Stimulated activated naive B cell treated with anti-CD40 and anti-IgM and Interleukin-4, amounts not matched to agents 10 μg/mL and 1 μg/mL and 100 μg/mL, for 72 hours (primary cell): ENCODE measurements around the gene ELAVL2.

Experiments
- ATAC-seq, 2 donors: fragments of 150-1000 bp; cut with Tn5 transposase; replicated peaks; 2 replicates each; pipeline ENCODE4 v1.10.0; 2021; ENCODE audit warnings: moderate library complexity in 1 of 2
- DNase-seq: peaks from one replicate; pipeline ENCODE4 v3.0.0; 2021
- H3K27ac Mint-ChIP-seq: one replicate; pipeline ENCODE4 v1.8.0; 2022; ENCODE audit warnings: mild to moderate bottlenecking, mixed read lengths
- H3K27me3 Mint-ChIP-seq, 2 donors: one replicate each; pipeline ENCODE4 v1.8.0; 2022; ENCODE audit warnings: mixed read lengths in 2 of 2
- H3K36me3 Mint-ChIP-seq, 2 donors: one replicate each; pipeline ENCODE4 v1.8.0; 2022; ENCODE audit warnings: mixed read lengths in 2 of 2, mild to moderate bottlenecking in 1 of 2
- H3K4me1 Mint-ChIP-seq, 2 donors: one replicate each; pipeline ENCODE4 v1.8.0; 2022; ENCODE audit warnings: mixed read lengths in 2 of 2, mild to moderate bottlenecking in 1 of 2
- H3K4me3 Mint-ChIP-seq, 2 donors: one replicate each; pipeline ENCODE4 v1.8.0; 2022; ENCODE audit warnings: mild to moderate bottlenecking in 2 of 2, mixed read lengths in 2 of 2, moderate library complexity in 1 of 2
- H3K9me3 Mint-ChIP-seq, 2 donors: one replicate each; pipeline ENCODE4 v1.8.0; 2022; ENCODE audit warnings: mixed read lengths in 2 of 2, mild to moderate bottlenecking in 1 of 2

The ELAVL2 gene

DNA sequence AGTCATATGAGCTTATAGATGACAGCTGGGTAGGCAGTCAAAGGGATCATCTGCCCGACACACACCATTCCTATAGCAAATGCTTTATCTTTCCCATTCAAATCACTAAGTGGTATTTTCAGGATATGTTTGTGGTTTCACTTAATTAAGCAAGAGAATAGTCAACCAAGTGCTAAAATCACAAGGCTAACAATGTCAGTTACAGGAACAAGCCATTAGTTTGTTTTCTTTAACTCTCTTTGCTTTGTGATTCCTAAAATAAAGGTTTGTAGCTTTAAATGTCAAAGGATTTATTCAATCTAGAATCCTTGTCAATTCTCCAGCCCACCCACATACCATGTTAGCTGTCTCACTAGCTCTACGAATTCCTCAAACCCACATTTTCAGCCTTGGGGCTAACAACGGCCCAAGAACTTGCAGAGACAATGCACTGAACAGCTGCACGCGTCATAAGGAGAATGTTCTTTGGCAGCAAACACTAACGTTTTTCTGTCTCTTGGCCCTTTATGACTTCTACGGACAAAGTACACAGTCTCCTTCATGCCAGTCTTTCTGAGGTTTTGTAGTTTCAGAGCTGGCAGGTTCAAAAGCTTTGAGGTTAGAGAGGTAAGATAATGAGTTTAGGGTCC is 56.6 kb downstream of the ELAVL2 start:
- no peak overlapping the region for H3K27ac Mint-ChIP-seq
- no peaks in the 10 kb centered on the region for H3K27me3 Mint-ChIP-seq
- no peak for DNase-seq
- H3K4me1 Mint-ChIP-seq: no peaks in the 10 kb centered on the region
- H3K9me3 Mint-ChIP-seq: peaks cover 0 to 3% of the 10 kb centered on the region in 2 donors
- no peak for ATAC-seq
- H3K4me3 Mint-ChIP-seq: no peak overlapping the region
- no peaks in the 10 kb centered on the region for H3K36me3 Mint-ChIP-seq

DNA sequence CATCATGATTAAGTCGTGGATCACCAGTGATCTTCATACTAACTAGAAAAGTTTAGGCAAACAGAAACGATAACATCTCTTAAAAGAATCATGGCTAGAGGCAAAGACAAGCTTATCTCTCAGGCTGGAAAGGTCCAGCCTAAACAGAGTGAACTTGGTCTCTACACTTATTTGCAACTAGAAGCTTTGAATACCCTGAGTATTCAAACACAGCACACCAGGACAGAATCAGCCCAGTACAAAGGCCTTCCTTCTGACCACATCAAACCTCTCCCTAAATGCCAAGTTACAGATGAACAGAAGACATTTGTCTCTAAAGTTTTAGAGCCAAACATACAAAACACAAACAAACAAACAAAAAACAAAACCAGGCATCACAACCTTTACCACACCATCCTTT is 57.2 kb downstream of the ELAVL2 start:
- Mint-ChIP-seq H3K27me3 (no peaks in the 10 kb centered on the region), H3K4me1 (no peaks in the 10 kb centered on the region), H3K4me3 (no peak overlapping the region), H3K36me3 (no peaks in the 10 kb centered on the region), H3K27ac (no peak overlapping the region), H3K9me3 (peaks cover 0 to 3% of the 10 kb centered on the region in 2 donors)
- ATAC-seq: no peak
- DNase-seq: no peak

DNA sequence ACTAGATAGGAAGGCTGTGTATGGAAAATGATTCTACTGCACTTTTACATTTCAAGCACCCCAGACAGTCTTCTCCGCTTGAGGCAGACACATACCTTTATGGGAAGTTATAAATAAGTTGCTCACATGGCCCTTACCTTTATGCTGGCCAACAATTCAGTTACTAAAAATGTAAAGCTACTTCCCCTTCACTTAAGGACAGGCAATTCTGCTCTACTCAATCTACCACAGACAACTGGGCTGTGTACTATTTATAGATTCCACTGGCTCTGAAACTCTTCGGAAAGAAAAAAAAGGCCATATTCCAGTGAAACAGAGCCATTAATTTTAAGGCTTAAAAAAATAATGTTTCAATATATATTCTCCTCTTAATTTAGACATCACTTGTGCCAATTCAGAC is 59.4 kb downstream of the ELAVL2 start:
- Mint-ChIP-seq H3K4me3 (no peak overlapping the region), H3K36me3 (no peaks in the 10 kb centered on the region), H3K27me3 (no peaks in the 10 kb centered on the region), H3K4me1 (no peaks in the 10 kb centered on the region), H3K27ac (no peak overlapping the region), H3K9me3 (peaks cover 4% of the 10 kb centered on the region in 2 donors)
- DNase-seq (no peak), ATAC-seq (no peak)

DNA sequence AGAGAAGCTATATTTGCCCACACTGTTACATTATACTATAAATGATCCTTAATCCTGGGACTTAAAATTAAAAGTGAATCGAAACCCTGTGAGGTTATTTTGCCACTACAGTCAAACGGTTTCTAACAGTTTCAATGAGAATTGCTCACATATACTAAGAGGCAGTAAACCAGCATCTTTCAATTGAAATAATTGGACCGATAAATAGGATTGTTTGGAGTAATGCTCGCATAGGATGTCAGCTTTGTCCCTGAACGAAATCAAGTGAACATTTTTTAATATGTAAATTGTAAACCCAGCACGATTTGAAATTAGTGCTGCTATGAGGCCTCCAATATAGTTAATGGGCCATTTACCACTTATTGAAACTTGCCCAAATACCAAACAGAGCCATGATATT is 60.5 kb downstream of the ELAVL2 start:
- ATAC-seq: no peak
- no peaks in the 10 kb centered on the region for H3K36me3 Mint-ChIP-seq
- DNase-seq: no peak
- H3K4me1 Mint-ChIP-seq: no peaks in the 10 kb centered on the region
- H3K4me3 Mint-ChIP-seq: no peak overlapping the region
- peaks cover 4% of the 10 kb centered on the region in 2 donors for H3K9me3 Mint-ChIP-seq
- no peak overlapping the region for H3K27ac Mint-ChIP-seq
- H3K27me3 Mint-ChIP-seq: no peaks in the 10 kb centered on the region

DNA sequence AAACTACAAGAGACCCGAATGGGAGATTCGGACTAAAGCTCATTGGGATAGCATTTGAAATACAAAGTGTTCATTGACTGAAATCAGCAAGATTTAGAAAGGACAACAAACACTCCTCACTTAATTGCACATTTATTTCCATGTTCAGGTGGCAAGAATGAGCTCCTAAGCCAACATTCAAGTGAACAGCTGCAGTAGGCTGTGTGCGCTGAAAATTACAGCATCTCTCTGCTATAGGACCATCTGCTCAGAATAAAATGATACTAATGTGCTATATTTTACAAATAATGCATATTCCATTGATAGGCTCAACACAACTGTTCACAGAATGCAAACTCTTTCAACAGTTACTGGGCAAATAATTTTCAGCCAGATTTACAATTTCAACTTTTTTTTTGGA is 61.8 kb downstream of the ELAVL2 start:
- H3K27ac Mint-ChIP-seq: no peak overlapping the region

DNA sequence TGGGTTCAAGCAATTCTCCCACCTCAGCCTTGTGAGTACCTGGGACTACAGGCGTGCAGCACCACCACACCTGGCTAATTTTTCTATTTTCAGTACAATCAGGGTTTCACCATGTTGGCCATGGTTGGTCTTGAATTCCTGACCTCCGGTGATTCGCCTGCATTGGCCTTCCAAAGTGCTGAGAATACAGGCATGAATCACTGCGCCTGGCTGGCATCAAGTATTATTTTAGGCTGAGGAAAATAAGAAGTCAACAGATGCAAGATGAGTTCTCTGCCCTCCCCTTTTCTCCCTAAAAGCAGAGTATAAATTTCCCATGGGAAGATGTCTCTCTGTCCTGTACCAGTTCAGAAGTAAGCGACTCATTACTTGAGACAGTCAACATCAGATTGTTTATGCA is 71.5 kb downstream of the ELAVL2 start:
- no peaks in the 10 kb centered on the region for H3K4me1 Mint-ChIP-seq
- H3K36me3 Mint-ChIP-seq: no peaks in the 10 kb centered on the region
- H3K27me3 Mint-ChIP-seq: no peaks in the 10 kb centered on the region
- ATAC-seq (no peak), DNase-seq (no peak)
- peaks cover 0 to 4% of the 10 kb centered on the region in 2 donors for H3K9me3 Mint-ChIP-seq
- H3K4me3 Mint-ChIP-seq: no peak overlapping the region
- no peak overlapping the region for H3K27ac Mint-ChIP-seq

More for the DNA sequence above, 61.8 kb downstream of the ELAVL2 start:
- Mint-ChIP-seq H3K27me3 (no peaks in the 10 kb centered on the region), H3K4me3 (no peak overlapping the region), H3K4me1 (no peaks in the 10 kb centered on the region), H3K9me3 (peaks cover 4% of the 10 kb centered on the region in 2 donors), H3K36me3 (no peaks in the 10 kb centered on the region)
- ATAC-seq (no peak), DNase-seq (no peak)

DNA sequence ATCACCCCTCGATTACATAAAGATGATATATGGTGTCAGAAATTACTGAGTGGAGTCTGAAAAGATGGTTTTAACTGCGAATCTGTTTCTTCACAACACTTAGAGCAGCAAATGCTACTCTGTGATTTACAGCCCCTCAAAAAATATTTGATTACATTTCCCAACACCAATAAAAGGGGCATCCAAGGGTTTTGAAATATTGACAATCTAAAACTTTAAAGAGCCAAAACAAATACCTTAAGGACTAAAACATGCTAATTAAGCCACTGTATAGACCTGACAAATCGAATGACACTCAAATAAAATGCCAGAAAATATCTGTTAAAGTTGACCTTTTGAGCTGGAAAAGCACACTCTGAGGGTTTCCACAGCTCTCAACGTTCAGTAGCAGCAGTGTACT is 73.2 kb downstream of the ELAVL2 start:
- Mint-ChIP-seq H3K27ac (no peak overlapping the region), H3K4me3 (no peak overlapping the region), H3K36me3 (no peaks in the 10 kb centered on the region), H3K27me3 (no peaks in the 10 kb centered on the region), H3K4me1 (no peaks in the 10 kb centered on the region), H3K9me3 (peaks cover 3 to 7% of the 10 kb centered on the region in 2 donors)
- ATAC-seq (no peak), DNase-seq (no peak)

DNA sequence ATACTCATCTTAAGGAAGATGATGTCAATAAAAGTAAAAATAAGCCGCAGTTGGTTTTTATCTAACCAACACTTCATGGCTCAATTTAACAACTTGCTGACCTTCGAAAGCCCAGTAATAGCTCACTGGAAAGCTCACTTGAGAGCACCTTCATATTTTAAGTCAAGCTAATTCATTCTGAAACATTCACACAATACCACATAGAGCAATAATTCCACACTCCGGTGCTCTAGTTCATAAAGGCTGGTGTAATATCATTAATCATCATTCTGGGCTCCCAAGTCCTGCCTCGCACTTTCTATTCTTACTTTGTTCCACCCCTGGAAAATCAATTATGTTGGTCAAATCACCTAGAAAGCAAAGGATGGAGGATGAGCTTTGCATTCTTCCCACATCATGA is 74.4 kb downstream of the ELAVL2 start:
- Mint-ChIP-seq H3K4me3 (no peak overlapping the region), H3K9me3 (peaks cover 3 to 7% of the 10 kb centered on the region in 2 donors), H3K4me1 (no peaks in the 10 kb centered on the region), H3K27me3 (no peaks in the 10 kb centered on the region), H3K27ac (no peak overlapping the region), H3K36me3 (no peaks in the 10 kb centered on the region)
- ATAC-seq: no peak
- DNase-seq: no peak

DNA sequence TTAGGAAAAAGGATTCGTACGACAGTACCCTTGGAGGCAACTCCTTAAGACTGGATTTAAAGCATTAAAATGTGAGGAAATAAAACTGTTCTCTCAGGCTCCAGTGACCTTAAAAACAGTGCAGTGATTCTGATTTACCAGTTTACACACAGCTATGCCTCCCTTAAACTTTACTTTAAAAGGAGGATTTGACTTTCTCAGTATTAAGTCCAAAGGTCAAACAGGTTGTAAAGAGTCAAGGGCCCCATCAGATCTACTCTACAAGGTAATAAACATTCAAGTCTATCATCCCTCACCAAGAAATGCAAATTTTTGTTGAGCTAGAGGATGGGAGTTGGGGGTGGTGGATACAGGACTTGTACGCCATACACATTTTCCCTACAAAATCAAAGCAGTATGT is 75.2 kb downstream of the ELAVL2 start:
- Mint-ChIP-seq H3K36me3 (no peaks in the 10 kb centered on the region), H3K27ac (no peak overlapping the region), H3K27me3 (no peaks in the 10 kb centered on the region), H3K4me3 (no peak overlapping the region), H3K9me3 (peaks cover 3 to 5% of the 10 kb centered on the region in 2 donors), H3K4me1 (no peaks in the 10 kb centered on the region)
- no peak for DNase-seq
- no peak for ATAC-seq

DNA sequence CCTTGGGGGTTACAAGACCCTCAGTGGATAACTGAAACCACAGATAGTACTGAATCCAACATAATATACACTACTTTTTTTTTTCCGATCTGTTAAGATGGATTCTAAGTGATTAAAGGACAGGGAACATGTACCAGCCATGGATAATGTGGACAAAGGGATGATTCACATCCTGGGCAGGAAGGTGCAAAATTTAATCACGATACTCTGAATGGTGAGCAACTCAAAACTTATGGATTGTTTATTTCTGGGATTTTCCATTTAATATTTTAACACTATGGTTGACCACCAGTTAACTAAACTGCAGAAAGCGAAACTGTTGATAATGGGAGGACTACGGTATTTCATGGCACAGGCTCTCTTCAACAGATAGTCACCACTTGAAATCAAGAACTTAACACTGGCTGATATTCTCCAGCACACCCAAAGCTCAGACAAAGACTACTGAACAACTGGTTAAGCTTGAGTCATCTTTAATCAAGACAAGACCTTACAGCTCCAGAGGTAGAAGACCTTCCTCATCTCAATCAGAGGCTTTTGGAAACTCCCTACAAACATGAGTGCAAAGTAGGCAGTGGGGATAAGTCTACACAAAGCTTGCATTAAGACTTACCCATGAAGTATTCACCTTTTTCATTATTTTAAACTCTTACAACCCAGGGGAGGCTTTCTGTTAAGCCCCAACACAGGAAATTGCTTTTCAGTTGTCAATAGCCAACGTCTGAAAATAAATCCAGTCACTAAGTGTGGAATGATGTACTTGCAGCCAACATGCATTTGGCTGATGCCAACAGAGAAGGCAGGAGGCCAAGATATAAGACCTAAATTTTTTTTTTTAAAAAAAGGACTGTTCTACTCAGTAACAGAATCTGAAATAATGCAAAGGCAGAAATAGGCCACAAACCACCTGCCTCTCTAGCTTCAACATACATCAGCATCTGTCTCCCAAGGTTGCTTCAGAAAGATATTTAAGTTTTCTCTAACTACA is 78.7 kb downstream of the ELAVL2 start:
- H3K4me3 Mint-ChIP-seq: no peak overlapping the region
- H3K36me3 Mint-ChIP-seq: no peaks in the 10 kb centered on the region
- H3K9me3 Mint-ChIP-seq: peaks cover 4 to 5% of the 10 kb centered on the region in 2 donors
- DNase-seq (no peak), ATAC-seq (no peak)
- H3K4me1 Mint-ChIP-seq: no peaks in the 10 kb centered on the region
- H3K27ac Mint-ChIP-seq: no peak overlapping the region
- H3K27me3 Mint-ChIP-seq: no peaks in the 10 kb centered on the region

DNA sequence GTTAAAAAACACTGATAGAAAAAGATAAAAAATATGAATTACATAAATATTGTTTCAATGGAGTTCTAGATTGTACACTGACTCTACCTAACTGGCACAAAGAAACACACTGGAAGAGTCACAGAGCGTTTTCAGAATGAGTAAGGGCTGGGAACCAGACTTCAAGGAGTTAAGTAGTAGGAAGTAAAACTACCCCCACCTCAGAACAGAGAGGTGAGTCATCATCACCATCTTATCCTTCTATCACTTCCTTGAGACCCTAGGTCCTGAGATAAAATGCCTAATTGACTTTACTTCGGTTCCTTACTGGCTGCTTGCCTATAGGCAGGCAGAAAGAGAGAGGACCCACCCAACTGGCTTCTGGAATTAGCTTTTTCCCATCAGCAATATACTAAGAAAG is 79.7 kb downstream of the ELAVL2 start:
- no peak for DNase-seq
- Mint-ChIP-seq H3K27ac (no peak overlapping the region), H3K4me3 (no peak overlapping the region), H3K27me3 (no peaks in the 10 kb centered on the region), H3K36me3 (no peaks in the 10 kb centered on the region), H3K4me1 (no peaks in the 10 kb centered on the region), H3K9me3 (peaks cover 6 to 7% of the 10 kb centered on the region in 2 donors)
- no peak for ATAC-seq

DNA sequence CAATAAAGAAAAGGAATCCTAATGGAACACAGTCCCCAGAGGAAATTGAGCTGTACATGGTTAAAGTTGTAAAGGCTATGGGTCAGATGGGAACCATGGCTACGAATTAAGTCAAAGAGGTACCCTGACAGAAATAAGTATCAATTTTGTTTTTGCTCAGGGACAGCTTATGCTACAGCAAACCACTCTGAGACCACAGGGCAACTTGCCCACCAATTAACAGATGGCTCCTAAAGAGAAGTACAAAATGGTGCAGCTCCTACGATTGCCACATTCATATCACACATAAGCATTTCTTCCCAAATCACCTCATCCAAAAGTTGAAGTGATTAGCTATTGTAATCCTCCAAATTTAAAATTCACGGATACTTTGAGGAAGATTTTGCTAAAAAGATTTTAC is 83.0 kb downstream of the ELAVL2 start:
- DNase-seq: no peak
- Mint-ChIP-seq H3K27ac (no peak overlapping the region), H3K9me3 (peaks cover 3 to 5% of the 10 kb centered on the region in 2 donors), H3K36me3 (no peaks in the 10 kb centered on the region), H3K4me1 (no peaks in the 10 kb centered on the region), H3K27me3 (no peaks in the 10 kb centered on the region), H3K4me3 (no peak overlapping the region)
- no peak for ATAC-seq

DNA sequence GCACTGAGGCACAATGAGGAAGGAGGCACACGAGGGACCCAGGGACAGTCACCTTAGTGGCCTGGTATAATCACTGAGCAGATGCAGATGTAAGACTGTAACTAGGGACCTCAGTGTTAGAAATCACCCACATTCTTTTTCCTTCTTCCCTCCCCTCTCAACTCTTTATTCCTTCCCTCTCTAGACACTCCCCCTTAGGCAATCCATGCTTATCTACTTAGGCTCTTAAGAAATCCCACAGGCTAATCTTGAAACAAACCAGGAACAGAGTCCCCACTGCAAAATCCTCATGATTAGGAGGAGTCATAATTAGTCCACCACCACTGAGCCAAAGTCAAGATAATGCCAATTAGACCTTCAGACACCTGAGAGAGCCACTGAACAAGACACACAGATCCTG is 84.7 kb downstream of the ELAVL2 start:
- ATAC-seq: no peak
- no peak for DNase-seq
- no peaks in the 10 kb centered on the region for H3K27me3 Mint-ChIP-seq
- peaks cover 3 to 8% of the 10 kb centered on the region in 2 donors for H3K9me3 Mint-ChIP-seq
- H3K4me3 Mint-ChIP-seq: no peak overlapping the region
- no peak overlapping the region for H3K27ac Mint-ChIP-seq
- no peaks in the 10 kb centered on the region for H3K36me3 Mint-ChIP-seq
- H3K4me1 Mint-ChIP-seq: no peaks in the 10 kb centered on the region

DNA sequence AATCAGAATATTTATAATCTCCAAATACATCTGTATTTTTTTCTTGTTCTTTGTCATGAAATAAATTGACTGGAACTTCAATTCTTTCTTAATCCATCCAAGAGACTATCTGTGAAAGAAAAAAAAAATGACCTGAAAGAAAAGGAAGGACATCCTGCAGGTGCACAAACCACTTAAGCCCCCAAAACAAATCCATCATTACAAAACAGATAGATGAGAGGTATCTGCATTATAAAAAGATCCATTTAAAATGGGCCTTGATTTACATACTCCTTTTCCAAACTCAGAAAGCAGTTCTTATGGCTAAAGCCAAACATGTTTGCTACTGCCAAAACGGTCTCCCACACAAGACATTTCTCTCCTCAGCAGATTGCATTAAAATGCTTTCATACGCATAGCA is 85.5 kb downstream of the ELAVL2 start:
- Mint-ChIP-seq H3K27ac (no peak overlapping the region), H3K4me1 (no peaks in the 10 kb centered on the region), H3K9me3 (peaks cover 3 to 8% of the 10 kb centered on the region in 2 donors), H3K4me3 (no peak overlapping the region), H3K27me3 (no peaks in the 10 kb centered on the region), H3K36me3 (no peaks in the 10 kb centered on the region)
- ATAC-seq (no peak), DNase-seq (no peak)

DNA sequence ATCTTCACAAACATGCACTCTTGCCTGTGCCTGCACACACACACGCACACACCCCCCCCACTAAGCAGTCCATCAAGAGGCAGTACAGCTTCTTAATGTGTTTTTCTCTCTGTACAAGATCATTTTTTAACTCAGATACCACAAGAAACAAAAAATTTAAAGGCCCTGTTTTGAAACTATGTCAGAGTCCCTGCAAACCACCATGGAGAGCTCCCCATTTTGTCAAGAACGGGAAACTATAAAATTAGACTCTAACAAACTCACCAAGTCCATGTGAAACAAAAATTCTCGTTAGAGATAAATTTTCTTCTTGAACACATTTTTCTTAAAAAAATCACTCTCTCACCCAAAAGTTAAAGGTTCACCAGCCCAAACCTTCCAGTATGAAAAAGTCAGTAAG is 86.3 kb downstream of the ELAVL2 start:
- Mint-ChIP-seq H3K9me3 (peaks cover 3 to 8% of the 10 kb centered on the region in 2 donors), H3K36me3 (no peaks in the 10 kb centered on the region), H3K4me1 (no peaks in the 10 kb centered on the region), H3K27me3 (no peaks in the 10 kb centered on the region), H3K4me3 (no peak overlapping the region), H3K27ac (no peak overlapping the region)
- DNase-seq: no peak
- no peak for ATAC-seq
